ENCODE measurements around the gene SCD5. TPM values are rescaled to one million over a fixed set of nuclear protein-coding genes. Genes with fewer than 3 reads are reported as not detected.

The SCD5 gene
- total and polyA plus RNA-seq, 9 of the 15 experiments (the other 6 are each of a cell fraction or from before 2014, with no cell fraction given): 0.01 to 0.20 (median 0.03) TPM; not detected in 5

DNA sequence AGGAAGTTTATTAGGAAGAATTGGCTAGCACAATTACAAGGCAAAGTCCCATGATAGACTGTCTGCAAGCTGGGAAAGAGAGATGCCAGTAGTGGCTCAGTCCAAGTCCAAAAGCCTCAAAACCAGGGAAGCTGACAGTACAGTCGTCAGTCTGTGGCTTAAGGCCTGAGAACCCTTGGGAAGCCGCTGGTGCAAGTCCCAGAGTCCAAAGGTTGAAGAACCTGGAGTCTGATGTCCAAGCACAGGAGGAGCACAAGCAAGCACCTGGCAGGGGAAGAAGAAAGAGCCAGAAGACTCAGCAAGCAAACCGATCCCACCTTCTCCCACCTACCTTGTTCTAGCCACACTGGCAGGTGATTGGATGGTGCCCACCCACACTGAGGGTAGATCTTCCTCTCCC is 185.5 kb downstream of the SCD5 start:
- ATAC-seq (no peak), DNase-seq (ENCODE audit: extremely low read depth in 1 of 4, low spot score in 3 of 4) (no peak), FAIRE-seq (no peak)
- Histone ChIP-seq H3K4me1 (replicated peaks in 1 of 2; ENCODE audit: control insufficient read depth in 2 of 2, insufficient read depth in 2 of 2, low read length in 2 of 2) (no peaks in the 10 kb centered on the region), H3K27ac (ENCODE audit: extremely low read depth, low read depth, low read length) (no peak overlapping the region), H3K36me3 (ENCODE audit: control insufficient read depth, insufficient read depth, low read length) (no peaks in the 10 kb centered on the region), H3K4me2 (ENCODE audit: insufficient read depth, low read length) (no peak overlapping the region), H3K9me3 (replicated peaks; ENCODE audit: control insufficient read depth, insufficient read depth, low read depth, low read length) (no peaks in the 10 kb centered on the region), H3K9ac (ENCODE audit: insufficient read depth in 1 of 2, low read depth in 2 of 2, low read length in 2 of 2) (no peak overlapping the region), H3K9me1 (ENCODE audit: control insufficient read depth, insufficient read depth, low read length) (no peaks in the 10 kb centered on the region), H3K79me2 (ENCODE audit: control insufficient read depth, insufficient read depth, low read length) (no peaks in the 10 kb centered on the region), H4K20me1 (replicated peaks; ENCODE audit: control insufficient read depth, insufficient read depth, low read length) (no peaks in the 10 kb centered on the region), H3K4me3 (no peak overlapping the region), H3K27me3 (ENCODE audit: control insufficient read depth in 2 of 2, insufficient read depth in 2 of 2, low read length in 2 of 2) (peaks cover 8 to 33% of the 10 kb centered on the region in 2 experiments; a peak in 4 of 5 replicates), H2AFZ (ENCODE audit: low read depth, low read length) (no peak overlapping the region)
- in situ Hi-C loops (cut with MboI) (no loop called here), intact Hi-C loops (cut with micrococcal nuclease) (no loop called here)
- no TSS peak for BruUV-seq (replicated peaks)
- ChIA-PET POLR2A (interaction anchor here (1.3 kb wide), 1 partner anchor 58 kb away, joined by 4 read pairs; no protein-coding TSS in a partner anchor), CTCF (ENCODE audit: low intra/inter-chr PET ratio) (no interaction called here)
- 0% methylated on average over 3 of the region's 3 CpGs for WGBS (ENCODE audit: insufficient coverage, low coverage, missing lambda C conversion rate)
- TF ChIP-seq MECOM (CRISPR knock-in tag; IDR thresholded peaks at IDR 0.05) (no peak), RCOR1 (IDR thresholded peaks at IDR 0.05; ENCODE audit: borderline replicate concordance in 1 of 2, low read depth in 2 of 2, low read length in 2 of 2) (no peak), KDM2B (CRISPR knock-in tag; IDR thresholded peaks at IDR 0.05) (no peak), FOXA3 (CRISPR knock-in tag; conservative IDR thresholded peaks at IDR 0.05 in 1 of 2, IDR thresholded peaks at IDR 0.05 in 1 of 2) (no peak), ZNF3 (CRISPR knock-in tag; IDR thresholded peaks at IDR 0.05) (no peak), KLF1 (tag; IDR thresholded peaks at IDR 0.05) (no peak), PHB2 (IDR thresholded peaks at IDR 0.05; ENCODE audit: low read depth) (no peak), ARID4B (CRISPR knock-in tag; IDR thresholded peaks at IDR 0.05) (no peak), POLR2A (conservative IDR thresholded peaks at IDR 0.05) (no peak), ZNF592 (IDR thresholded peaks at IDR 0.05) (no peak)
- TF ChIP-seq, protein P1, sequence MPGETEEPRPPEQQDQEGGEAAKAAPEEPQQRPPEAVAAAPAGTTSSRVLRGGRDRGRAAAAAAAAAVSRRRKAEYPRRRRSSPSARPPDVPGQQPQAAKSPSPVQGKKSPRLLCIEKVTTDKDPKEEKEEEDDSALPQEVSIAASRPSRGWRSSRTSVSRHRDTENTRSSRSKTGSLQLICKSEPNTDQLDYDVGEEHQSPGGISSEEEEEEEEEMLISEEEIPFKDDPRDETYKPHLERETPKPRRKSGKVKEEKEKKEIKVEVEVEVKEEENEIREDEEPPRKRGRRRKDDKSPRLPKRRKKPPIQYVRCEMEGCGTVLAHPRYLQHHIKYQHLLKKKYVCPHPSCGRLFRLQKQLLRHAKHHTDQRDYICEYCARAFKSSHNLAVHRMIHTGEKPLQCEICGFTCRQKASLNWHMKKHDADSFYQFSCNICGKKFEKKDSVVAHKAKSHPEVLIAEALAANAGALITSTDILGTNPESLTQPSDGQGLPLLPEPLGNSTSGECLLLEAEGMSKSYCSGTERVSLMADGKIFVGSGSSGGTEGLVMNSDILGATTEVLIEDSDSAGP (CRISPR knock-in tag; IDR thresholded peaks at IDR 0.05): no peak
- TF ChIP-seq, protein P2, sequence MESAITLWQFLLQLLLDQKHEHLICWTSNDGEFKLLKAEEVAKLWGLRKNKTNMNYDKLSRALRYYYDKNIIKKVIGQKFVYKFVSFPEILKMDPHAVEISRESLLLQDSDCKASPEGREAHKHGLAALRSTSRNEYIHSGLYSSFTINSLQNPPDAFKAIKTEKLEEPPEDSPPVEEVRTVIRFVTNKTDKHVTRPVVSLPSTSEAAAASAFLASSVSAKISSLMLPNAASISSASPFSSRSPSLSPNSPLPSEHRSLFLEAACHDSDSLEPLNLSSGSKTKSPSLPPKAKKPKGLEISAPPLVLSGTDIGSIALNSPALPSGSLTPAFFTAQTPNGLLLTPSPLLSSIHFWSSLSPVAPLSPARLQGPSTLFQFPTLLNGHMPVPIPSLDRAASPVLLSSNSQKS (CRISPR knock-in tag; IDR thresholded peaks at IDR 0.05): no peak
